Activated gamma-delta T cell treated with anti-CD3 and anti-CD28 coated beads, Interleukin-2, amount 50 U/mL, for 16 hours (primary cell): Measurements from ENCODE around the gene ZDHHC21.

Source experiments
- DNase-seq: peaks from one replicate; pipeline ENCODE4 v3.0.0-alpha.2; 2020; ENCODE audit warnings: low read depth

The ZDHHC21 gene

GRCh38 chr9:14616188-14616982, 76.8 kb downstream of the ZDHHC21 start:
- DNase-seq: no peak

GRCh38 chr9:14608540-14608939, 84.7 kb downstream of the ZDHHC21 start:
- DNase-seq: no peak

GRCh38 chr9:14597171-14597799, 95.9 kb downstream of the ZDHHC21 start:
- DNase-seq: no peak

GRCh38 chr9:14593406-14593805, 99.8 kb downstream of the ZDHHC21 start:
- no peak for DNase-seq

- no peak for DNase-seq
Measured at GRCh38 chr9:14591411-14591810, 101.8 kb downstream of the ZDHHC21 start.

- no peak for DNase-seq
Measured at GRCh38 chr9:14585730-14586473, 107.3 kb downstream of the ZDHHC21 start.

GRCh38 chr9:14584571-14584970, 108.7 kb downstream of the ZDHHC21 start:
- DNase-seq: no peak

- no peak for DNase-seq
Measured at GRCh38 chr9:14578030-14578429, 115.2 kb downstream of the ZDHHC21 start.

- DNase-seq: no peak
Measured at GRCh38 chr9:14574173-14574572, 119.1 kb downstream of the ZDHHC21 start.

GRCh38 chr9:14573319-14573718, 119.9 kb downstream of the ZDHHC21 start:
- DNase-seq: no peak

GRCh38 chr9:14565352-14566016, 127.7 kb downstream of the ZDHHC21 start:
- DNase-seq: no peak

- no peak for DNase-seq
Measured at GRCh38 chr9:14563902-14564624, 129.2 kb downstream of the ZDHHC21 start.

- DNase-seq: no peak
Measured at GRCh38 chr9:14561929-14562405, 131.3 kb downstream of the ZDHHC21 start.
